Neural progenitor cell (in vitro differentiated cells): ENCODE results near the gene ADAM23. TPM values are rescaled to one million over a fixed set of nuclear protein-coding genes. Genes with fewer than 3 reads are reported as not detected.

Experiments
- DNase-seq: peaks from one replicate; pipeline ENCODE4 v3.0.0-alpha.2; 2016; ENCODE audit warnings: low spot score
- H2AFZ ChIP-seq: fragments of 200-600 bp; sonication (generic); replicated peaks from 2 replicates; pipeline ENCODE4 v1.6.1; 2016; ENCODE audit warnings: antibody characterized with exemption
- H3F3A ChIP-seq: fragments of 200-600 bp; sonication (generic); 2 replicates; pipeline ENCODE4 v1.6.1; 2016; ENCODE audit warnings: antibody characterized with exemption, low read depth
- H3K27ac ChIP-seq: fragments of 200-600 bp; sonication (generic); 2 replicates; pipeline ENCODE4 v1.5.1; 2016; ENCODE audit warnings: mild to moderate bottlenecking
- H3K27me3 ChIP-seq: fragments of 200-600 bp; sonication (generic); 2 replicates; pipeline ENCODE4 v1.6.1; 2016; ENCODE audit warnings: mild to moderate bottlenecking, moderate library complexity
- H3K36me3 ChIP-seq: fragments of 200-600 bp; sonication (generic); 2 replicates; pipeline ENCODE4 v1.5.1; 2016
- H3K4me1 ChIP-seq: fragments of 200-600 bp; sonication (generic); 2 replicates; pipeline ENCODE4 v1.6.1; 2016; ENCODE audit warnings: mixed run types
- H3K4me2 ChIP-seq: fragments of 200-600 bp; sonication (generic); 2 replicates; pipeline ENCODE4 v1.6.1; 2016
- H3K4me3 ChIP-seq: fragments of 200-600 bp; sonication (generic); 2 replicates; pipeline ENCODE4 v1.5.1; 2016
- H3K79me2 ChIP-seq: fragments of 200-600 bp; sonication (generic); 2 replicates; pipeline ENCODE4 v1.6.1; 2016; ENCODE audit warnings: low read depth
- H3K9ac ChIP-seq: fragments of 200-600 bp; sonication (generic); 2 replicates; pipeline ENCODE4 v1.6.1; 2016
- H3K9me3 ChIP-seq: fragments of 200-600 bp; sonication (generic); 2 replicates; pipeline ENCODE4 v1.5.1; 2016; ENCODE audit warnings: low read depth
- H4K20me1 ChIP-seq: fragments of 200-600 bp; sonication (generic); 2 replicates; pipeline ENCODE4 v1.6.1; 2016; ENCODE audit warnings: low read depth
- H3K27ac Mint-ChIP-seq: 3 replicates; pipeline ENCODE4 v1.8.0; 2021; ENCODE audit warnings: mixed read lengths
- H3K27me3 Mint-ChIP-seq: 2 replicates; pipeline ENCODE4 v1.8.0; 2022; ENCODE audit warnings: low read depth, mild to moderate bottlenecking, inconsistent platforms, moderate library complexity, mixed read lengths; ENCODE audit not compliant: insufficient read depth
- H3K36me3 Mint-ChIP-seq: 3 replicates; pipeline ENCODE4 v1.8.0; 2021; ENCODE audit warnings: mixed read lengths
- H3K4me1 Mint-ChIP-seq: 3 replicates; pipeline ENCODE4 v1.8.0; 2021; ENCODE audit warnings: mixed read lengths
- H3K4me3 Mint-ChIP-seq: 3 replicates; pipeline ENCODE4 v1.8.0; 2021; ENCODE audit warnings: mild to moderate bottlenecking, moderate library complexity, mixed read lengths
- H3K9me3 Mint-ChIP-seq: 3 replicates; pipeline ENCODE4 v1.8.0; 2020; ENCODE audit warnings: mixed read lengths
- CTCF ChIP-seq: fragments of 200-600 bp; sonication (generic); IDR thresholded peaks from 2 replicates; pipeline ENCODE4 v1.5.1; 2017; ENCODE audit warnings: antibody characterized with exemption, mild to moderate bottlenecking
- EZH2 ChIP-seq: fragments of 200-600 bp; sonication (generic); IDR thresholded peaks from 2 replicates; pipeline ENCODE4 v1.6.1; 2017; ENCODE audit warnings: antibody characterized with exemption, mild to moderate bottlenecking, moderate library complexity
- EZH2phosphoT487 ChIP-seq: fragments of 200-600 bp; sonication (generic); IDR thresholded peaks from 2 replicates; pipeline ENCODE4 v1.6.1; 2017; ENCODE audit warnings: antibody characterized with exemption
- total RNA-seq: library from RNA; depleted of rRNA; stranded (reverse); fragments of >200 nt; gene quantifications from 2 replicates; pipeline ENCODE4 v1.2.3, GENCODE V29; 2015; ENCODE audit warnings: low replicate concordance

ADAM23 gene
- total RNA-seq, 1 donor from 2014 or later, result 17.2 TPM

- Histone ChIP-seq H3K79me2 (no peaks in the 10 kb centered on the region), H3K4me2 (no peak overlapping the region), H2AFZ (no peak overlapping the region), H3K36me3 (no peaks in the 10 kb centered on the region), H3K4me3 (no peak overlapping the region), H3K9me3 (no peaks in the 10 kb centered on the region), H4K20me1 (no peaks in the 10 kb centered on the region), H3K27me3 (no peaks in the 10 kb centered on the region), H3K9ac (no peak overlapping the region), H3K27ac (no peak overlapping the region), H3K4me1 (no peaks in the 10 kb centered on the region), H3F3A (no peaks in the 10 kb centered on the region)
- no peak overlapping the region for H3K27ac Mint-ChIP-seq
- no peak for DNase-seq
- no peaks in the 10 kb centered on the region for H3K27me3 Mint-ChIP-seq
- H3K9me3 Mint-ChIP-seq, result no peaks in the 10 kb centered on the region
- H3K36me3 Mint-ChIP-seq, result no peaks in the 10 kb centered on the region
- peaks cover 3% of the 10 kb centered on the region for H3K4me1 Mint-ChIP-seq
- TF ChIP-seq EZH2, result no peak
- TF ChIP-seq CTCF, result no peak
- no peak overlapping the region for H3K4me3 Mint-ChIP-seq
Measured at GRCh38 chr2:206570199-206570598, 126.9 kb downstream of the ADAM23 start.

- Histone ChIP-seq H3K36me3 (no peaks in the 10 kb centered on the region), H2AFZ (no peak overlapping the region), H3K79me2 (no peaks in the 10 kb centered on the region), H3K27me3 (no peaks in the 10 kb centered on the region), H4K20me1 (no peaks in the 10 kb centered on the region), H3K4me2 (no peak overlapping the region), H3K27ac (no peak overlapping the region), H3F3A (no peaks in the 10 kb centered on the region), H3K9ac (no peak overlapping the region), H3K4me3 (no peak overlapping the region), H3K4me1 (no peaks in the 10 kb centered on the region), H3K9me3 (no peaks in the 10 kb centered on the region)
- no peaks in the 10 kb centered on the region for H3K27me3 Mint-ChIP-seq
- no peaks in the 10 kb centered on the region for H3K4me1 Mint-ChIP-seq
- H3K36me3 Mint-ChIP-seq, result no peaks in the 10 kb centered on the region
- no peak overlapping the region for H3K27ac Mint-ChIP-seq
- no peak for TF ChIP-seq CTCF
- TF ChIP-seq EZH2, result no peak
- H3K9me3 Mint-ChIP-seq, result no peaks in the 10 kb centered on the region
- DNase-seq, result no peak
- no peak overlapping the region for H3K4me3 Mint-ChIP-seq
Measured at GRCh38 chr2:206572725-206573124, 129.4 kb downstream of the ADAM23 start.

GRCh38 chr2:206573793-206574192, 130.5 kb downstream of the ADAM23 start:
- no peaks in the 10 kb centered on the region for H3K9me3 ChIP-seq
- H3K36me3 ChIP-seq, result no peaks in the 10 kb centered on the region
- H3K4me2 ChIP-seq, result no peak overlapping the region
- H3K79me2 ChIP-seq, result no peaks in the 10 kb centered on the region
- no peaks in the 10 kb centered on the region for H3K4me1 ChIP-seq
- no peak for DNase-seq
- no peaks in the 10 kb centered on the region for H3K4me1 Mint-ChIP-seq
- H2AFZ ChIP-seq, result no peak overlapping the region
- H3K27me3 ChIP-seq, result no peaks in the 10 kb centered on the region
- H3K9ac ChIP-seq, result no peak overlapping the region
- TF ChIP-seq EZH2phosphoT487, result no peak
- no peak for TF ChIP-seq CTCF
- TF ChIP-seq EZH2, result no peak
- no peak overlapping the region for H3K27ac Mint-ChIP-seq
- peaks cover under 1% of the 10 kb centered on the region for H3K36me3 Mint-ChIP-seq
- H4K20me1 ChIP-seq, result no peaks in the 10 kb centered on the region
- H3K27me3 Mint-ChIP-seq, result no peaks in the 10 kb centered on the region
- no peak overlapping the region for H3K4me3 Mint-ChIP-seq
- H3K9me3 Mint-ChIP-seq, result no peaks in the 10 kb centered on the region
- no peak overlapping the region for H3K4me3 ChIP-seq
- no peak overlapping the region for H3K27ac ChIP-seq
- H3F3A ChIP-seq, result no peaks in the 10 kb centered on the region
